GM12891 (cell line): ENCODE measurements around the gene H1-8.

Experiments
- POLR2A ChIP-seq: IDR thresholded peaks from 2 replicates; pipeline ENCODE4 v1.6.1; 2011; ENCODE audit warnings: low read depth, low read length, control low read depth
- POLR2AphosphoS5 ChIP-seq: IDR thresholded peaks from 2 replicates; pipeline ENCODE4 v1.6.1; 2011; ENCODE audit warnings: low read depth, low read length, control low read depth
- SPI1 ChIP-seq: IDR thresholded peaks from 2 replicates; pipeline ENCODE4 v1.6.1; 2011; ENCODE audit warnings: low read depth, low read length, control low read depth

DNA sequence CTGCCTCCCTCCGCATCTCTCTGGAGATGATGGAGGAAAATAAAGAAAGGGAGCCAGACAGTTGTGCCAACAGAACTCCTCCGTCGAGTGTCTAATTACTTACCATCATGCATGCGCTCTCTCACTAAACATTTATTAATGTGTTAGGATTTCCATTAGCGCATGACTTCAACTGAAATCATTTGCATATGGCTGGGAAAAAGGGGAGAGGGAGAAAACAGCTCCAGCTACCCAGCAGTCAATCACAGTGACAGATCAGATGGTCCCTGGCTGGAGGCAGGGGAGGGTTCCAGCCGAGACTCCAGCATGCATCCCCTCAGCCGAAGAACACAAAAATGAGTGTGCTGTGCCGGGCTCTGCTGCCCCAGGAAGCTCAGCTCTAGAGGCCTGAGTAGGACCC lies 21.4 kb upstream of the H1-8 start:
- TF ChIP-seq SPI1: no peak
- TF ChIP-seq POLR2A: no peak
- TF ChIP-seq POLR2AphosphoS5: no peak
